HepG2 (cell line): ENCODE data around the gene RHO. TPM values are rescaled to one million over a fixed set of nuclear protein-coding genes. Genes with fewer than 3 reads are reported as not detected.

Experiments
- ATAD3A ChIP-seq: sonication (generic); formaldehyde crosslinking; IDR thresholded peaks from 2 replicates; pipeline ENCODE4 v1.4.0; 2020; ENCODE audit warnings: missing genetic modification reagents
- CREB3 ChIP-seq: sonication (generic); formaldehyde crosslinking; IDR thresholded peaks from 2 replicates; pipeline ENCODE4 v1.5.0; 2020; ENCODE audit warnings: missing genetic modification reagents
- DZIP1 ChIP-seq: sonication (generic); formaldehyde crosslinking; IDR thresholded peaks from 2 replicates; pipeline ENCODE4 v1.5.0; 2020; ENCODE audit warnings: mild to moderate bottlenecking, missing genetic modification reagents
- FOXK1 ChIP-seq: sonication (generic); formaldehyde crosslinking; IDR thresholded peaks from 2 replicates; pipeline ENCODE4 v1.4.0; 2020; ENCODE audit warnings: low read depth, missing genetic modification reagents, borderline replicate concordance
- FOXK2 ChIP-seq: fragments of 450-650 bp; IDR thresholded peaks from 2 replicates; pipeline ENCODE4 v1.6.1; 2016
- GABPB1 ChIP-seq: IDR thresholded peaks from 2 replicates; pipeline ENCODE4 v1.6.1; 2016; ENCODE audit warnings: mild to moderate bottlenecking, missing genetic modification reagents, moderate library complexity, missing compliant biosample characterization
- HNF4G ChIP-seq, 2 experiments: sonication (generic) in 1 of 2; formaldehyde crosslinking in 1 of 2; IDR thresholded peaks; 2 replicates each; pipeline versions ENCODE4 v1.4.0 to v1.6.1; 2011 to 2020; ENCODE audit warnings: borderline replicate concordance in 2 of 2, low read depth in 2 of 2, mild to moderate bottlenecking in 2 of 2, low read length in 1 of 2, missing genetic modification reagents in 1 of 2, moderate library complexity in 1 of 2
- HNRNPLL ChIP-seq: fragments of 200-400 bp; formaldehyde crosslinking; IDR thresholded peaks from 2 replicates; pipeline ENCODE4 v1.6.1; 2017; ENCODE audit warnings: mild to moderate bottlenecking, low read depth, low read length; ENCODE audit not compliant: poor library complexity, severe bottlenecking
- ISL2 ChIP-seq: sonication (generic); formaldehyde crosslinking; IDR thresholded peaks from 2 replicates; pipeline ENCODE4 v1.5.0; 2020; ENCODE audit warnings: missing genetic modification reagents
- NFRKB ChIP-seq: fragments of 450-650 bp; IDR thresholded peaks from 2 replicates; pipeline ENCODE4 v1.6.1; 2017
- NR2F6 ChIP-seq, 2 experiments: IDR thresholded peaks; 2 replicates each; pipeline ENCODE4 v1.6.1; 2016; ENCODE audit warnings: antibody characterized with exemption in 1 of 2, mild to moderate bottlenecking in 1 of 2
- POLR2AphosphoS5 ChIP-seq: IDR thresholded peaks from 2 replicates; pipeline ENCODE4 v1.6.1; 2012; ENCODE audit warnings: low read depth, low read length
- RERE ChIP-seq: IDR thresholded peaks from 2 replicates; pipeline ENCODE4 v1.6.1; 2016; ENCODE audit warnings: low read depth, missing genetic modification reagents, missing compliant biosample characterization
- SP5 ChIP-seq: IDR thresholded peaks from 2 replicates; pipeline ENCODE4 v1.6.1; 2016; ENCODE audit warnings: low read depth, borderline replicate concordance
- TCF12 ChIP-seq, 2 experiments: fragments of 450-650 bp in 1 of 2; sonication (generic) in 1 of 2; formaldehyde crosslinking in 1 of 2; IDR thresholded peaks; 2 replicates each; pipeline versions ENCODE4 v1.6.1 to v1.8.0; 2017 to 2022; ENCODE audit warnings: antibody characterized with exemption in 1 of 2, mild to moderate bottlenecking in 1 of 2, missing genetic modification reagents in 1 of 2, moderate library complexity in 1 of 2
- TEAD3 ChIP-seq: optimal IDR thresholded peaks from 2 replicates; pipeline ENCODE3; 2016; ENCODE audit warnings: borderline replicate concordance
- ZBTB21 ChIP-seq: sonication (generic); formaldehyde crosslinking; IDR thresholded peaks from 2 replicates; pipeline ENCODE4 v1.4.0; 2020; ENCODE audit warnings: missing genetic modification reagents
- ZMAT3 ChIP-seq: sonication (generic); formaldehyde crosslinking; conservative IDR thresholded peaks from 2 replicates; pipeline ENCODE4 v1.7.0; 2021; ENCODE audit warnings: missing genetic modification reagents
- ZMYM3 ChIP-seq: sonication (generic); formaldehyde crosslinking; IDR thresholded peaks from 2 replicates; pipeline ENCODE4 v1.5.1; 2020; ENCODE audit warnings: mild to moderate bottlenecking, missing genetic modification reagents
- ZNF263 ChIP-seq: sonication (generic); formaldehyde crosslinking; IDR thresholded peaks from 2 replicates; pipeline ENCODE4 v1.4.0; 2020; ENCODE audit warnings: missing genetic modification reagents
- ZNF274 ChIP-seq: sonication (generic); formaldehyde crosslinking; IDR thresholded peaks from 2 replicates; pipeline ENCODE4 v1.5.1; 2020; ENCODE audit warnings: mild to moderate bottlenecking, missing genetic modification reagents
- ZNF331 ChIP-seq: sonication (generic); formaldehyde crosslinking; IDR thresholded peaks from 2 replicates; pipeline ENCODE4 v1.4.0; 2020; ENCODE audit warnings: missing genetic modification reagents
- ZNF501 ChIP-seq: sonication (generic); formaldehyde crosslinking; IDR thresholded peaks from 2 replicates; pipeline ENCODE4 v1.5.1; 2020; ENCODE audit warnings: mild to moderate bottlenecking, moderate library complexity, missing genetic modification reagents
- polyA plus RNA-seq, 8 experiments: library from polyadenylated mRNA; depleted of rRNA in 3 of 8; stranded (reverse) in 7 of 8; unstranded in 1 of 8; fragments of >200 nt; fragmentation: Illumina TruSeq in 4 of 8; extraction: Trizol in 4 of 8; gene quantifications; 2 replicates each; pipeline versions ENCODE4 v1.2.1 to v1.2.3, GENCODE V29; 2011 to 2016; ENCODE audit warnings: low read depth in 4 of 8, missing spikeins in 1 of 8, mixed read lengths in 1 of 8; ENCODE audit not compliant: insufficient read depth in 1 of 8
- total RNA-seq, 5 experiments: library from RNA; depleted of rRNA; stranded (reverse); fragments of >200 nt; fragmentation: Illumina TruSeq; extraction: Trizol; gene quantifications; 2 replicates each; pipeline ENCODE4 v1.2.3, GENCODE V29; 2016; ENCODE audit warnings: low read depth in 1 of 5

RHO gene
- total and polyA plus RNA-seq, 2 of the 13 experiments (the other 11 are each of a cell fraction or from before 2014, with no cell fraction given) = not detected

- TF ChIP-seq RERE (CRISPR knock-in tag) (0 out of 2 replicates have a peak, but pooled peaks have one; percentile 17), NFRKB (no peak), FOXK1 (CRISPR knock-in tag) (no peak), NR2F6 (IDR thresholded peaks at IDR 0.05) (peak; percentile 70), NR2F6 (CRISPR knock-in tag; IDR thresholded peaks at IDR 0.05) (peak; percentile 84), TEAD3 (peak; percentile 50), POLR2AphosphoS5 (no peak), GABPB1 (0 out of 2 replicates have a peak, but pooled peaks have one; percentile 4), CREB3 (CRISPR knock-in tag) (no peak), ZNF274 (no peak), ZMYM3 (CRISPR knock-in tag) (no peak), ZNF501 (CRISPR knock-in tag) (no peak), ZNF331 (CRISPR knock-in tag) (peak; percentile 43; the same call in 1 of the 2 replicates), FOXK2 (no peak), TCF12 (IDR thresholded peaks at IDR 0.05) (no peak), TCF12 (CRISPR knock-in tag; IDR thresholded peaks at IDR 0.05) (no peak), DZIP1 (CRISPR knock-in tag) (no peak), ZMAT3 (CRISPR knock-in tag) (no peak), ZBTB21 (CRISPR knock-in tag) (no peak), ATAD3A (CRISPR knock-in tag) (no peak), SP5 (CRISPR knock-in tag) (0 out of 2 replicates have a peak, but pooled peaks have one; percentile 8), ZNF263 (0 out of 2 replicates have a peak, but pooled peaks have one; percentile 15), ISL2 (CRISPR knock-in tag) (peak; percentile 39; the same call in 1 of the 2 replicates), HNF4G (IDR thresholded peaks at IDR 0.05; ENCODE audit: borderline replicate concordance, low read depth, low read length) (peak; percentile 31; the same call in 1 of the 2 replicates), HNF4G (CRISPR knock-in tag; IDR thresholded peaks at IDR 0.05; ENCODE audit: borderline replicate concordance, low read depth) (no peak), HNRNPLL (no peak)
These were observed 6.6 kb downstream of the RHO start (continued) for GRCh38 chr3:129535075-129535474.
